Left ventricle myocardium inferior (tissue), 1 donor: ENCODE data around the gene PKD1L1. TPM values are rescaled to one million over a fixed set of nuclear protein-coding genes. Genes with fewer than 3 reads are reported as not detected.

Experiments
- DNase-seq: peaks from one replicate; pipeline ENCODE4 v3.0.0-alpha.2; 2020
- H3K27ac ChIP-seq: fragments of 200-600 bp; replicated peaks from 2 replicates; pipeline ENCODE4 v1.8.0; 2021
- H3K27me3 ChIP-seq: fragments of 200-600 bp; 2 replicates; pipeline ENCODE4 v1.8.0; 2021; ENCODE audit warnings: low read depth
- H3K36me3 ChIP-seq: fragments of 200-600 bp; 2 replicates; pipeline ENCODE4 v1.8.0; 2021
- H3K4me1 ChIP-seq: fragments of 200-600 bp; 2 replicates; pipeline ENCODE4 v1.8.0; 2021
- H3K4me3 ChIP-seq: fragments of 200-600 bp; 2 replicates; pipeline ENCODE4 v1.8.0; 2021; ENCODE audit warnings: mild to moderate bottlenecking, moderate library complexity
- H3K9me3 ChIP-seq: fragments of 200-600 bp; replicated peaks from 2 replicates; pipeline ENCODE4 v1.8.0; 2021
- intact Hi-C: fragments of 100-400 bp; cut with micrococcal nuclease; formaldehyde crosslinking; loops from one replicate; pipeline ENCODE4 v1.11.0; 2022
- total RNA-seq: library from RNA; stranded (reverse); fragmentation: NEBNext Ultra II Directional; extraction: Animal tissue kit (Norgen Biotek cat#: 25700); gene quantifications from one replicate; pipeline ENCODE4 v1.2.1, GENCODE V29; 2021
- TF ChIP-seq, protein P1 (sequence below): fragments of 200-600 bp; IDR thresholded peaks from 2 replicates; pipeline ENCODE4 v1.8.0; 2021; ENCODE audit warnings: antibody characterized with exemption, mild to moderate bottlenecking, borderline replicate concordance
- donor health status: DM: no; HTN: yes; CAD: no; lungs with severe emphysema.

The PKD1L1 gene
- total RNA-seq, 1 donor from 2014 or later = 1.5 TPM

DNA sequence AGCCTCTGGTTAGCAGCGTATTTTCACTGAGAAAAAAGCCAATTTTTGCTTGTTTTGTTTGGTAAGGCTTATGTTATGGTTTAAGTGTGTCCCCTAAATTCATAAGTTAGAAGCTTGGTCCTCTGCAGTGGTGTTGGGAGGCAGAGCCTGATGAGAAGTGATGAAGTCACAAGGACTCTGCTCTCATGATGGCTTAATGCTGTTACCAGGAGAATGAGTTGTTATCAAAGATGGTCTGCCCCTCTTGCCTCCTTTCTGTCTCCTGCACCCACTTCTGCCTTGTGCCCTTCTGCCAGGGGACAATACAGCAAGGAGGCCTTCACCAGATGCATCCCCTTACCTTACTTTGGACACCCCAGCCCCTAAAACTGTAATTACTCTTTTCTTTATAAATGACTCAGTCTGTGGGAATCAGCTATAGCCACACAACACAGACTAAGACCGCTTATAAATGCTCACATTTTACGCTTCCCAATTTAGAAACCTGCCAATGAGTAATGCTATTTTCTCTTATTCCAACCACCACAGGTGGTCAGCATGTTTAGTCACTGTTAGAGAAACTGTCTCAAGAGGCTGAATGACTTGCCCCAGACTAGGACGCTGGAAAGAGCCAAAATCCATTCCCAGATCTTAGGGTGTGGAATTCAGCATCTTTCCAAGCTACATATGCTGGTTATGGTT is 6.1 kb upstream of the PKD1L1 start:
- no peaks in the 10 kb centered on the region for H3K27me3 ChIP-seq
- H3K36me3 ChIP-seq = peaks cover 30% of the 10 kb centered on the region
- H3K9me3 ChIP-seq = no peaks in the 10 kb centered on the region
- DNase-seq = no peak
- intact Hi-C loops = no loop called here
- peaks cover 34% of the 10 kb centered on the region for H3K4me1 ChIP-seq
- H3K27ac ChIP-seq = no peak overlapping the region
- H3K4me3 ChIP-seq = no peak overlapping the region
- TF ChIP-seq, protein P1, sequence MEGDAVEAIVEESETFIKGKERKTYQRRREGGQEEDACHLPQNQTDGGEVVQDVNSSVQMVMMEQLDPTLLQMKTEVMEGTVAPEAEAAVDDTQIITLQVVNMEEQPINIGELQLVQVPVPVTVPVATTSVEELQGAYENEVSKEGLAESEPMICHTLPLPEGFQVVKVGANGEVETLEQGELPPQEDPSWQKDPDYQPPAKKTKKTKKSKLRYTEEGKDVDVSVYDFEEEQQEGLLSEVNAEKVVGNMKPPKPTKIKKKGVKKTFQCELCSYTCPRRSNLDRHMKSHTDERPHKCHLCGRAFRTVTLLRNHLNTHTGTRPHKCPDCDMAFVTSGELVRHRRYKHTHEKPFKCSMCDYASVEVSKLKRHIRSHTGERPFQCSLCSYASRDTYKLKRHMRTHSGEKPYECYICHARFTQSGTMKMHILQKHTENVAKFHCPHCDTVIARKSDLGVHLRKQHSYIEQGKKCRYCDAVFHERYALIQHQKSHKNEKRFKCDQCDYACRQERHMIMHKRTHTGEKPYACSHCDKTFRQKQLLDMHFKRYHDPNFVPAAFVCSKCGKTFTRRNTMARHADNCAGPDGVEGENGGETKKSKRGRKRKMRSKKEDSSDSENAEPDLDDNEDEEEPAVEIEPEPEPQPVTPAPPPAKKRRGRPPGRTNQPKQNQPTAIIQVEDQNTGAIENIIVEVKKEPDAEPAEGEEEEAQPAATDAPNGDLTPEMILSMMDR = no peak

DNA sequence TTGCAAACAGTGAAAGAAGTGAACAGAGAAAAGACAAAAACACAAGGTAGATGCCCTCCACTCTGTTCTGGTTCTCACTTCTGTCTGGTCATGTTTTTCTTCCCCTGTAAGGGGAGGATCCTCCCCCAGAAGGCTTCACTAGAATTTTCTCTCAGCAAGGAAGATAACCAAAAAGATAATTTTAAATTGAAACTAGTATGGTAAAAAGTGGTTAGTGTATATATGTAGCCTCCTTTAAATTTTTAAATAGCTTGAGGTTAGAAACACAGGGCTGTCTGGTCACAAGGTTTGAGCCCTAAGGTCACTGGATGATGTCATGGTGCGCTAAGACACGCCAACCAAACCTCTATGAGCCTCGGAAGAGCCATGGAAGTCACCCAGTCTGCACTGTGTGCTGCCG is 5.6 kb upstream of the PKD1L1 start:
- TF ChIP-seq, protein P1 = no peak
- no peak for DNase-seq
- peaks cover 40% of the 10 kb centered on the region for H3K4me1 ChIP-seq
- H3K4me3 ChIP-seq = no peak overlapping the region
- H3K36me3 ChIP-seq = peaks cover 30% of the 10 kb centered on the region
- intact Hi-C loops = no loop called here
- no peaks in the 10 kb centered on the region for H3K27me3 ChIP-seq
- no peaks in the 10 kb centered on the region for H3K9me3 ChIP-seq
- H3K27ac ChIP-seq = no peak overlapping the region

DNA sequence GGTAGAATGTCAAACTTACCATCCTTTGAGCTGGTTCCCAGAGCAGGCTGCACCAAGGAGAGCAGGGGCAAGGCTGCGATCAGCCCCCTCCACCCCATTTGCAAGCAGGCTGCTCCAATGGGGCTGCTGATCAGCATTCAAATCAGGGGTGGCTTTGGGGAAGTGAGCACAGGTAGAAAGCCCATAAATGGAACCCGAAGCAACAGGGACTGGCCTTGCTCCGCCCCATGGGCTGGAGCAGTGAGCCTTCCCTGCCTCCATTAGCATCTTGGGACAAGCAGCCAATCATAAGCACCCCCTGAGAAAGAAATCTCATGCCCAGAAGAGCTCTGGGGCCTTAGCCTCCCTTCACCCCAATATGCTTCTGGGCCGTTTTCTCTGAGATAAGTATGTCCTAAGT is 4.0 kb upstream of the PKD1L1 start:
- Histone ChIP-seq H3K4me3 (no peak overlapping the region), H3K27me3 (no peaks in the 10 kb centered on the region), H3K4me1 (peaks cover 51% of the 10 kb centered on the region), H3K36me3 (peaks cover 20% of the 10 kb centered on the region), H3K9me3 (no peaks in the 10 kb centered on the region), H3K27ac (peak overlapping the region; percentile 93)
- TF ChIP-seq, protein P1 = no peak
- intact Hi-C loops = no loop called here
- DNase-seq = no peak

DNA sequence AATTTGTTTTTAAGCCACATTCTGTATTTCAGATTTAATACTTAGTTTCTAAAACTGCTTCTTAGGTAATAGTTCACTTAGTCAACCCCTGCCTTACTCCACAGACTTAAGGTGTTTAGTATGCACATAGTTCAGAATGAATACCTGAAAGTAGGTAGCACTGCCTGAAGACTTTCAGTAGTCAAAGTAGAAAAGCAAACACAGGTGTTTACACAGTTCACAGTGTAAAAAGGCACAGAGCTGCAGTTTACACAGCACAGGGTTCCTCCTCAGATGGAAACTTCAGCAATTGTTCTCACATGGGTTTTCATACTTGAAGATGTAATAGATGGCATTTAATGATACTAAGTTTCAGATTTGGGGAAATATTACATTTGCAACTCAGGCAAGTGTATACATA is 3.1 kb upstream of the PKD1L1 start:
- no peak overlapping the region for H3K4me3 ChIP-seq
- DNase-seq = no peak
- H3K4me1 ChIP-seq = peaks cover 52% of the 10 kb centered on the region
- no peaks in the 10 kb centered on the region for H3K27me3 ChIP-seq
- H3K9me3 ChIP-seq = no peaks in the 10 kb centered on the region
- H3K27ac ChIP-seq = peak overlapping the region; percentile 93
- H3K36me3 ChIP-seq = peaks cover 17% of the 10 kb centered on the region
- TF ChIP-seq, protein P1 = no peak
- intact Hi-C loops = no loop called here

DNA sequence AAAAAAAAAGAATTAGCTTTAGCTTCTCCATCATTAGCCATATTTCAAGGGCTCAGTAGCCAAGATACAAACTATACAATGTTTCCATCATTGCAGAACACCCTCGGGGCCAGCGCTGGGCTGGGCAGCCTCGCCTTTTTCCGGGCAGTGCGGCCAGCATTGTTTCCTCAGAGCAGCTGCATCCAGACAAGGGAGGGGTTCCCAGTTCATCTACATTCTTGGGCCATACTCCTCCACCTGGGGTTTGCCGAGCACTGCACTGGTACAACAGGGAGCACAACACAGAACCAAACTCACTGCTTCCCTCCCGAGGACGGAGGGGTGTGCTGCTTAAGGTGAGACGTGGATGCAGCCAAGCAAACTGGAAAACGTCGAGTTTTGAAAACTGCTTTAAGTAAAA is 2.4 kb upstream of the PKD1L1 start:
- Histone ChIP-seq H3K36me3 (peaks cover 17% of the 10 kb centered on the region), H3K27me3 (no peaks in the 10 kb centered on the region), H3K27ac (peak overlapping the region; percentile 93), H3K4me1 (peaks cover 54% of the 10 kb centered on the region), H3K4me3 (no peak overlapping the region), H3K9me3 (no peaks in the 10 kb centered on the region)
- intact Hi-C loops = no loop called here
- TF ChIP-seq, protein P1 = peak; percentile 44
- DNase-seq = peak; percentile 60
